Activated CD8-positive, alpha-beta memory T cell treated with anti-CD3 and anti-CD28 coated beads, Interleukin-2, amount 50 U/mL, for 24 hours (primary cell): ENCODE results near the gene LIPN.

Experiments
- DNase-seq: peaks from one replicate; pipeline ENCODE4 v3.0.0-alpha.2; 2020; ENCODE audit errors: extremely low read depth

Gene LIPN

DNA sequence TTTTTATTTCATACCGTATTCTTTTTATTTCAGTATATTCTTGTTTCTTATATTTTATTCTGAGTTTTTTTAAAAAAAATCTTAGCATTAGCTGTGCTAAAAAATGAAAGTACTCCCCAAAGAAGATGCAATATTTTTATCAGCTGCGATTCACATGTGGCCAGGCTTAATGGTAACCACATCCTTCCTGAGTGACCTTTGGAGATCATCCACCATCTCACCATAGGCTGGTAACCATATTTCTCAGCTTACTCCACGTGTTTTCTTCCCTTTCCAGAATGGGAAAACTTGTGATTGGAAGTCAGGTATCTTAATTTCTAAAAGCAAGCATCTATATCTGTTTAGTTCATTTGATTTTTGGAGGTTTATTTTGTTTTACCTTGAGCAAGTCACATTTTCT is 23.9 kb downstream of the LIPN start:
- DNase-seq = no peak

DNA sequence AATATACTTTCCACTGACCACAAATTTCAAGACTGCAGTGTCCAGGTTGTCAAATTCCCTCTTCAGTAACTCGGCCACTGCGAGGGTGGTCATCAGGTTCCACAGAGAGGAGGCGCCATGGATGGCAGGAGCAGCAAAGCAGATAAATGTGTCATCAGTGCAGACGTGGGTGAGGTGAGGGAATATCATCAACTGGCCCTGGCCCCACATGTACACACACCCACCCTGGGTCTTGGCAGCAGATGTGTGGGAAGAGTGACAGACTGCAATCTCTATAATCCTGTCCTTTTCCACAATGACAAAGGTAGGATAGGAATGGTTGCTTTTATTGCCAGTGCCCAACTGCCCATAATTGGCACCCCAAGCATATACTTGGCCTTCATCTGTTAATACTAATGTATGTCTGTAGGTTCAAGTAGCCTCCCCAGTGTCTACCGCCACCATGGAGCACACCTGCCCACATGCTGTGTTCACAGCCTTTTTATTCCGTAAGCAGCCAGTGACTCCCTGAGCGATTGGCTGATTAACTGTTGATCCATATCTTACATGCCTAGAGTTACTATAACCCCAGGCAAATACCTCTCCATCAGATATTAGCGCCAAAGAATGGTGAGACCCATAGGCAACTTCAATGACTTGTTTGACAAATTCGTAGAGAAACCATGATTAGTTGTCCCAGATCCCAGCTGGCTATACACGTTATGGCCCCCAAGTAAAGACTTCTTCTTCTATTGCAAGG is 26.4 kb downstream of the LIPN start:
- no peak for DNase-seq

- DNase-seq = no peak
Observed at GRCh38 chr10:88787463-88787862, 27.6 kb downstream of the LIPN start.

DNA sequence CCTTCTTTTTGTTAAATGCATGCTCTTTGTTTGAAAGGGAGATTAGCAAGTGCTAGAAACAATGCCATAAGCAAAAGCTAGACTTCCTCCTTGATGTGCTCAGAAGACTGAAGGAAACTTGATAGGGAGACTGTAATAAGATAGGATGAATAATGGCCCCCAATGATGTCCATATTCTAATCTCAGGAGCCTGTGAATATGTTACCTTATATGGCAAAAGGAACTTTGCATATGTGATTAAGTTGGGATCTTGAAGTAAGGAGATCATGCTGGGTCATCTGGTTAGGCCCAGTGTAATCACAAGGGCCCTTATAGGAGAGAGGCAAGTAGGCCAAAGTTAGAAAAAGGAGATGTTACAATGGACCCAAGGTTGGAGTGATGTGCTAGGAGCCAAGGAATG is 29.1 kb downstream of the LIPN start:
- DNase-seq = no peak

GRCh38 chr10:88791924-88792323 is 32.1 kb downstream of the LIPN start:
- no peak for DNase-seq

DNA sequence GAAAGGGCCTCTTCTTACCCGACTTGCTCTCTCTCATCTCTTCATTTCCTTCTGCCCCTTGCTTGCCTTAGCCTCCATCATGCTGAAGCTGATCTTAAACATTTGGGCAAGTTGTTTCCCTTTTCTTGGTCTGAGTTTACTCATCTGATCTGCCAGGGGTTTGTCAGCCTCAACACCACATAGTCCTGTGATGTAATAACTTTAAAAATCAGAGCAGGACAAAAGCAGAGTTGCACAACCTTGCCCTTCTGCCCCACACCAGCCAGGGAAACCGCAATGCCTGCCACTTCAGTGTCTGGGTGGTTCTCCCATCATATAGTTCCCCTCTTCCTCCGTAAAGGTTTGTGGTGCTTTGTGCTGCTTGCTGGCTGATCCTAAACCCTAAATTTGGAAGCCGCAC is 32.8 kb downstream of the LIPN start:
- DNase-seq = no peak

- no peak for DNase-seq
Observed at GRCh38 chr10:88793712-88794299, 34.0 kb downstream of the LIPN start.

- no peak for DNase-seq
Observed at GRCh38 chr10:88794731-88795130, 34.9 kb downstream of the LIPN start.

DNA sequence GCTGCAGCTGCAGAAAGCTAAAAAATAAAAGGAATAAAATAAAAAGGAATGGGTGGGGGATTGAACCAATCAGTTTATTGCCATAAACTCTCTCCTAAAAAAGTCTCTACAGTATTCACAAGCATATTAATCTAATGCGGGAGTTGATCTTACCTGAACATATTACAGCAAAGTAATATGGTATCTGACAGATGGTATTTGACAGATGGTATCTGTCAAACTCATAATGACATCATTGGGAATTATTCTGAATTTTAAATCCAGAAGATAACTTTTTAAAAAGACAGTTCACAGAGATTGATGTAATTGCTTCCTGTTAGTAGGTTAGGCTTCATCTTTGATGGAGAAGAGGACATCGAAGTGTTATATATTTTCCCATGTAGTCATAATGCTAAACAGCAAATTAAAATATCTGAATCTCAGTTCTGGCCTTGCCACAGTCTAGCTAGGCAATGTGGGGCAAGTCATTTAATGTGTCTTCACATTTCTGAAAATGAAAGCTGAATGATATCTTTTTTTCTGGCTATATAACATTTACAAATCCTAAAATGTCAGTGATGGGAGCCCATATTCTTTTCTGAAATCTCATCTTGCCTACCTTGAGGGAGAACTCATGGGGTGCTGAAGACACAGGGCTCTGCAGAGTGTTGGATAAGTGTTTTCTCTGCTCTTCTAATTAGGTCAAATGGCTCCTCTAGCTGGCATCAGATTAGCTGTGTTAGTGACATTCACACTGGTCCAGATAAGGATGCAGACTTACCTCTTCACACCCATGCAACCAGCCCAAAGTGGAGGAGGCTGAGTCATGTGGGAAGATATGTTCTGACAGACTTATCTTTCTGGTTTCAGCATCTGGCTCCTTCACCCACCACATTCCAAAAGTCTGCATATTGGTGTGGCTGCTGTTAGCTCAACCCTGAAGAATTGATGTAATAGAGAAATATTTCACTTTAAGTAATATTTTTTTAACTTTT is 40.6 kb downstream of the LIPN start:
- no peak for DNase-seq

GRCh38 chr10:88802523-88803285 is 42.9 kb downstream of the LIPN start, which contains the start of gene LIPM:
Gene LIPM (plus strand): TSS chr10:88802730. CDS start chr10:88802897, 167 bp downstream.
- no peak for DNase-seq

DNA sequence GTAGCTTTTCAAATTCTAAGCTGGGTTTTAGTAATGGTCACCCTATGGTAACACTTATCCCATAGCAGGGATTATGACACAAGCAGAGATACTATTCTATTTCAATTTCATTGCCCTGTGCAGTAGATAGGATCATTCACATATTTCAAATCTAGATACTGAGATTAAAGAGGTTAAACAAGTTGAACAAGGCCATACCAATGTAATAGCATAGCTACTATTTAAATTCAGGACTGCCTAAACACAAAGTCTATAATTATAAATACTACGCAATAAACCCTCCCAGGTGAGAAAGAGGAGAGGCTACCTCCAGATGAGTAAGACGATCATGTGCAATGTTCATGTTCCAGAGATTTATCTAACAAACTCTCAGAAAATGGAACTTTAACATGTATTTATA is 43.8 kb downstream of the LIPN start:
- DNase-seq = no peak

GRCh38 chr10:88804083-88804812 is 44.4 kb downstream of the LIPN start:
- DNase-seq = no peak

GRCh38 chr10:88805361-88805760 is 45.5 kb downstream of the LIPN start:
- DNase-seq = no peak

DNA sequence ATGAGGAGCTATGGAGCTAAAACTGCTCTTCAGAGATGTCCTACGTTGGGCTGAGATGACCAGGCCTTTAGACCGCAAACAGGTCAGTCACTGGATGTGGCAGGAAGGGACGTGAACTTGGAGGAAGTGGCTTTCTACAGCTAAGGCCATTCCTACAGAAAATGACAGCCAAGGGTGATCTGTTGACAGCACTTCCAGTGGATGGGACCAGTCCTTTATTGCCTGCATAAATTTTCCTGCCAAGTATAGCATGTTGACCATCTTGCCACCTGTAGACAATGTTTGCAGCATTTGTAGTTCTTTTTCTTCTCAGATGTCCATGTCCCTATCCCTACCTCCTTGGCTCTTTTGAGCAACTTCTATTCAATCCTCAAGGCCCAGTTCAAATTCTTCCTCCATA is 46.1 kb downstream of the LIPN start:
- no peak for DNase-seq

DNA sequence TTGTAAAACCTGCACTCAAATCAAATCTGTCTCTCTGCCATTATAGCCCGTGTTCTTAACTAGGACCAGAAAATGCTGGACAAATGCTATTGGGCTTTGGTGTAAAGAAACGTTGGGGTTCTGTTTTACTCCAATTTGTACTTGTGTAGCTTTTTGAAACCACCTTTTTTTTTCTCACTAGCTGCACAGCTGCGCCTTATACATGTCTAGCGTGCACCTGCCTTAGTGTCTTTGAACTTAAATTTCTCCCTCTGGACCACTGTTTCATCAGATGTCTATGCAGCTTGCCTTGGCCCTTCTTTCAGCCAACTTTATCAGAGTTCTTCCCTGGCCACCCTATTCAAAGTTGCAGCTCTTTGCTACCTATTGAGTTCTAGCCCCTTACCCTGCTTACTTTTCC is 49.8 kb downstream of the LIPN start:
- DNase-seq = no peak

- no peak for DNase-seq
Observed at GRCh38 chr10:88810196-88810961, 50.6 kb downstream of the LIPN start.

- no peak for DNase-seq
Observed at GRCh38 chr10:88813200-88813599, 53.4 kb downstream of the LIPN start.

GRCh38 chr10:88819290-88819689 is 59.5 kb downstream of the LIPN start:
- no peak for DNase-seq

GRCh38 chr10:88820748-88821401 is 61.1 kb downstream of the LIPN start:
- no peak for DNase-seq

GRCh38 chr10:88826388-88826787 is 66.6 kb downstream of the LIPN start:
- DNase-seq = no peak
